Activated CD8-positive, alpha-beta memory T cell treated with anti-CD3 and anti-CD28 coated beads for 4 hours (primary cell): Measurements from ENCODE around the gene DVL2.
"Not testable (repeated sequence)": the region's sequence is repeated elsewhere in the genome, so short reads cannot be mapped to it uniquely, and the experiment has no call there.

Experiments used
- DNase-seq, 2 donors: peaks; one replicate each; pipeline ENCODE4 v3.0.0-alpha.2; 2020; ENCODE audit warnings: low read depth in 2 of 2

Gene DVL2

GRCh38 chr17:7203391-7203790 is 30.9 kb downstream of the DVL2 start:
- no peak for DNase-seq

DNA sequence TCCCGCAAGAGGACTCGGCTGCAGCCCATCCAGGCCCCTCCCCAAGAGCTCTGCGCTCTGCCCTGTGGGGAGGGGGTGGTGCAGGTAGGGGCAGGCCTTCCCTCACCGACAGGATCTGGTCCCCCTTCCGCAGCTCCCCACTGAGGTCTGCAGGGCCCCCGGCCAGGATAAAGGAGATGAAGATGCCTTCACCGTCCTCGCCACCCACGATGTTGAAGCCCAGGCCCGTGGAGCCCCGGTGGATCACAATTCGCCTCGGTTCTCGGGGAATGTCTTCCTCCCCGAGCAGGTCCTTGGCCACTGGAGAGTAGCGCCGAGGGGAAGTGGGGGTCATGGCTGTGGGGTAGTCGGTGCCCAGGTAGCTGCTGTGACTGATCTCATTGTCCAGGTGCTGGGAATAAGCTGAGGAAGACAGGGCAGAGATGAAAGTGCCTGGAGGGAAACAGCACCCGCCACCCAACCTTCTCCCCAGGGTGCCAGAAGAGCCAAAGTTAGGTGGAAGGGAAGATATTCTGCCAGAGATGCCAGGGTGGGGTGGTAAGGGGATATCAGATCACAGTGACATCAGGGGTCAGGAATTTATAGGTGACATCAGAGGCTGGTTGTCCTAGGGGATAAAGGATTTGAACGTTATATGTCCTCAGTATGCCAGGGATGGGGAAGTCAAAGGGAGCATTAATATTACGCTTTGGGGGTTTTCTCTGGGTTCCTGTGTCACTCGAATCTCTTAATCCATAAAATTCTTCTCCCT is 37.5 kb downstream of the DVL2 start:
- no peak for DNase-seq

GRCh38 chr17:7195971-7196370 is 38.3 kb downstream of the DVL2 start:
- no peak for DNase-seq

GRCh38 chr17:7192271-7192937 is 41.9 kb downstream of the DVL2 start:
- DNase-seq: no peak

DNA sequence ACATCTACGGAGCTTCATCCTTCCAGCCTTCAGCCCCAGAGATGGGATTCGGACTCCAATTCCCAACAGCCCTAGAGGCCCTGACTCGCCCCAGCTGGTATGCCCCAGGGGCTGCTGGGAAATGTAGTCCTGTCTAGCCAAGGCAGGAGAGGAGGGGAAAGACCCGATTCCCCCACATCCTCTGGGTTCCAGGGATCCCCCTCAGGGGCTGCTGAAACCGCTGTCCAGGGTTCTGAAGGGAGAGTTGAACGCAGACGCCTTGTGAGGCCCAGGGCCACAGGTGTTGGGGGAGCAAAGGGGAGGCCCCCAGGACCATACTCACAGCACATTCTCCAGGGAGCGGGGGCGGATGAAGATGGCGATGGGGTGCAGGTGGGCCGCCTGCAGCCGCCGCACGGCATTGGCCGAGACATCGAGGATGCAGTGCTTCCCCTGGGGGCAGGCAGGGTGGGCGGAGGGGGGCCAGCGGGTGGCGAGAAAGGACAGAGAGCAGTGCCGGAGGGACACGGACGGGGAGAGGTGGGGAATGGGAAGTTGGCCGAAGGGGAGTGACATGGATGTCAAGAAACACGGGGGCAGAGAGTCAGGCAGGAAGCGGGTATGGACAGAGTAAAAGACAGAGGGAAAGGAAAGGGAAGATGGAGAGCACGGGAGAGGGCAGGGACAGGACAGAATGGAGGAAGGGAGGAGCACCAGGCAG is 42.6 kb downstream of the DVL2 start:
- no peak for DNase-seq

DNA sequence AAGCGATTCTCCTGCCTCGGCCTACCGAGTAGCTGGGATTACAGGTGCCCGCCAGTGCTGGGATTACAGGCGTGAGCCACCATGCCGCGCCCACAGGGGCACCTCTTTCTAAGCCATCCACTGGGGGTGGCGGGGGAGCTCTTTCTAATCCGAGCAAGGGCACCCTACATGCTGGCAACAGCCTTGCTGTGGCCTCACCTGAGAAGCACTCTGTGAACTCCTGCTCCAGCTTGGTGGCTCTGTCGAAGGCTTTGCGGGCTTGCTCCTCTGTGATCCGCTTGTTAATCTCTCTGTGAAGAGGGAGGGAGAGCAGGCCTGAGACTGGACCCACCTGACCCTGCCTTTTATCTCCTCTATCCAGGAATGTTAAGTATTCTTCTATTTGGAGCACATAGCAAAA is 43.2 kb downstream of the DVL2 start:
- DNase-seq: no peak

DNA sequence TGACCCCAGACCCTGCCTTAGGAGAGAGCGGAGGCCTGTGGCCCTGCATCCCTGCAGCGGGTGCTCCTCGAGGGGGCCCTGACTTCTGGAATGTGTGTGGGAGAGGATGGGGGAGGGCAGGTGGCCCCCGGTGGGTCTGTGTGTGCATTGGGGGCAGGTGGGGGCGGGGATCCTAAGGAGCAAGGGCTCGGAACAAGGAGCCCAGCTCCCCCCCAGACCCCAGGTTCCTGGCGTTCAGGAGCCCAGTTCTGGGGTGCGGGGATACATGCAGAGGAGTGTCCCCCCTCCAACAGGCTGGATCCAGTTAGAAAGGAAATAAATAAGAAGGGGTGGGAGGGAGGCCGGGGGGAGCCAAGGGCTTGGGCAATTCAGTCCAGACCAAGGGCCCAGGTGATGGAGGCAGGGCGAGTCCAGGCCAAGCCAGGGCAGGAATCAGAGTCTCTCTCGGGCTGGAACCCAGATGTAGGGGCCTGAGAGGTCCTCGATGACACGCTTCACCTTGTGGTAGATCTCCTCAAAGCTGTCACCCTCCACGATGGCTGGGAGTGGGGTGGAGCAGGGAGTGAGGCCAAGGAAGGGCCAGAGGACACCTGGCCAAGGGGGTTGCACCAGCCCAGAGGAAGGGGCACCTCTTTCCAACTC is 43.9 kb downstream of the DVL2 start:
- no peak for DNase-seq

- DNase-seq: no peak
Measured at GRCh38 chr17:7186241-7186640, 48.1 kb downstream of the DVL2 start.

GRCh38 chr17:7184647-7185046 is 49.7 kb downstream of the DVL2 start:
- no peak for DNase-seq

- no peak for DNase-seq
Measured at GRCh38 chr17:7184091-7184488, 50.2 kb downstream of the DVL2 start.

DNA sequence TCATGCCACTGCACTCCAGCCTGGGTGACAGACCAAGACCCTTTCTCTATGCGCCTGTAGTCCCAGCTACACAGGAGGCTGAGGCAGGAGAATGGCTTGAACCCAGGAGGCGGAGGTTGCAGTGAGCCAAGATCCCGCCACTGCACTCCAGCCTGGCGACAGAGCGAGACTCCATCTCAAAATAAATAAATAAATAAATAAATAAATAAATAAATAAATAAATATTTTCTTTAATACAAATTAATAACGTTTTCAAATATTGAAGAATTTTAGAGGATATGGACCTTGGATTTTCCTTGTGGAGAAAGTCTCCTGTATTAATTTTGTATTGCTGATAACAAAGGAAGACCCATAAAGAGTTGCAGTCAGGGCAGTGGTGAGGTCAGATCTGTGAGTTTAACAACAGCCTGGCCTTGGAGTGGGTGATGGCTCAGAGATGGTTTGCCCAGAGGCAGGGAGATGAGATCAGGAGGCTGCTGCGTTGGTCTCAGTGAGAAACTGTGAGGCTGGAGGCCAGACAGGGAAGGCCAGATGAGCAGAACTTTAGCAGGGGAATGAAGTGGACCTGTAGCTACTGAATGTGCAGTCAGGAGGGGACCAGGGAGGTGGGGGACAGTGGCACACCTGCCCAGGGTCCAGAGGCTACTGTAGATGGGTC is 50.8 kb downstream of the DVL2 start:
- no peak for DNase-seq

GRCh38 chr17:7182101-7182500 is 52.2 kb downstream of the DVL2 start:
- DNase-seq: not testable (repeated sequence)

- no peak for DNase-seq
Measured at GRCh38 chr17:7179317-7180254, 54.7 kb downstream of the DVL2 start, which contains the start of gene ASGR1. Gene ASGR1 (minus strand): TSS chr17:7179370. CDS start chr17:7178563, 807 bp downstream.

GRCh38 chr17:7178973-7179316 is 55.4 kb downstream of the DVL2 start:
- DNase-seq: no peak

DNA sequence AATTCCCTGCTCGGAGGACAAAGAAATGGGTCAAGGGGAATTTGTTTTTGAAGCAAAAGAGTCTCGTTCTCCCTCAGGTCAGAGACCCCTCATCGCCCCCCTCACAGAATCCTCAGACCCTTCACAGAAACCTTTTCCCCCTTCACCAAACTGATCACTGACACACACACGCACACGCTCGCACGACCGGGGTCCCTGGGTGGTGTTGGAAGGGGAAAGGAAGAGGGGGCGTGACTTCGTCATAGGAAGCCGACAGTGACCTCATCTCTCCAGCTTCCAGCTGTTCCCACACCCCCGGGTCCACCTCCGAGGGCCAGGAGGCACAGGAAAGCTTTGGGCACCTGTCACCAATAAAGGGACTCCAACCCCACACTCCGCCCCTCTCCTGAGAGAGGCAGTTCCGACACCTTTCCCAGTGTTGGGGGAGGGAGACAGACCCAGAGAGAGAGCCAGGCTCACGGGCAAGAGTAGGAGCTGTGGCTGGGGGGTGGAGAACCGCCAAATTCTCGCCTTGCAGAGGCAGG is 56.3 kb downstream of the DVL2 start:
- no peak for DNase-seq

- peak; percentile 36 to 39 for DNase-seq
Measured at GRCh38 chr17:7177191-7177953, 56.9 kb downstream of the DVL2 start.

DNA sequence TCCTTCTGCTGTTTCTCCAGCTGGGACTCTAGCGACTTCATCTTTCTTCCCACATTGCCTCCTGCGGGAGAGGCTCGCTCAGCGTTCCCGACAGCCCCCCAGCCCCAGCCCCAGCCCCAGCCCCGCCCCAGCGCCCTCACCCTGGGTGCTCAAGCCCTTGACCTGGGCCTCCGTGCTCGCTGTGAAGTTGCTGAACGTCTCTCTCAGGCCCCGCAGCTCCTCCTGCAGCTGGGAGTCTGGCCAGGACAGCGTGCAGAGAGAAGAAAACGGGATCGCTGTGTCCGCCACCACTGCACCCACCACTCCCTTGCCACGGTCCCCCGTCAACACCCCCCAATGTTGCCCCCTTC is 57.5 kb downstream of the DVL2 start:
- DNase-seq: no peak

- no peak for DNase-seq
Measured at GRCh38 chr17:7176107-7176840, 58.0 kb downstream of the DVL2 start.
